Hepatocyte (in vitro differentiated cells): ENCODE measurements around the gene OLIG1. TPM values are rescaled to one million over a fixed set of nuclear protein-coding genes. Genes with fewer than 3 reads are reported as not detected.

Source experiments
- DNase-seq: peaks from one replicate; pipeline ENCODE4 v3.0.0-alpha.2; 2016; ENCODE audit warnings: low spot score
- H2AFZ ChIP-seq: fragments of 200-600 bp; sonication (generic); 2 replicates; pipeline ENCODE4 v1.6.0; 2016; ENCODE audit warnings: antibody characterized with exemption, mild to moderate bottlenecking
- H3K27ac ChIP-seq: fragments of 200-600 bp; sonication (generic); 2 replicates; pipeline ENCODE4 v1.5.1; 2016; ENCODE audit warnings: mild to moderate bottlenecking
- H3K27me3 ChIP-seq: fragments of 200-600 bp; sonication (generic); 2 replicates; pipeline ENCODE4 v1.6.1; 2016
- H3K36me3 ChIP-seq: fragments of 200-600 bp; sonication (generic); replicated peaks from 2 replicates; pipeline ENCODE4 v1.5.1; 2016; ENCODE audit warnings: low read depth; ENCODE audit not compliant: insufficient read depth
- H3K4me1 ChIP-seq: fragments of 200-600 bp; sonication (generic); 2 replicates; pipeline ENCODE4 v1.5.1; 2016; ENCODE audit warnings: mild to moderate bottlenecking, moderate library complexity; ENCODE audit not compliant: insufficient read depth
- H3K4me2 ChIP-seq: fragments of 200-600 bp; sonication (generic); 2 replicates; pipeline ENCODE4 v1.6.0; 2016
- H3K4me3 ChIP-seq: fragments of 200-600 bp; sonication (generic); 2 replicates; pipeline ENCODE4 v1.5.1; 2016; ENCODE audit warnings: mild to moderate bottlenecking
- H3K79me2 ChIP-seq: fragments of 200-600 bp; sonication (generic); 2 replicates; pipeline ENCODE4 v1.6.0; 2017; ENCODE audit warnings: mild to moderate bottlenecking
- H3K9me2 ChIP-seq: fragments of 200-600 bp; sonication (generic); replicated peaks from 2 replicates; pipeline ENCODE4 v1.6.0; 2017; ENCODE audit warnings: mild to moderate bottlenecking; ENCODE audit not compliant: insufficient read depth
- H3K9me3 ChIP-seq: fragments of 200-600 bp; sonication (generic); 2 replicates; pipeline ENCODE4 v1.5.1; 2016; ENCODE audit warnings: low read depth, mild to moderate bottlenecking
- H4K20me1 ChIP-seq: fragments of 200-600 bp; sonication (generic); 2 replicates; pipeline ENCODE4 v1.6.0; 2016; ENCODE audit warnings: mild to moderate bottlenecking; ENCODE audit not compliant: insufficient read depth, poor library complexity, severe bottlenecking
- CTCF ChIP-seq: fragments of 200-600 bp; sonication (generic); IDR thresholded peaks from 2 replicates; pipeline ENCODE4 v1.5.1; 2016; ENCODE audit warnings: antibody characterized with exemption, mild to moderate bottlenecking; ENCODE audit not compliant: poor library complexity
- EZH2 ChIP-seq: fragments of 200-600 bp; sonication (generic); IDR thresholded peaks from 2 replicates; pipeline ENCODE4 v1.6.1; 2016; ENCODE audit warnings: antibody characterized with exemption, mild to moderate bottlenecking, borderline replicate concordance
- EZH2phosphoT487 ChIP-seq: fragments of 200-600 bp; sonication (generic); IDR thresholded peaks from one replicate; pipeline ENCODE4 v1.6.1; 2018; ENCODE audit warnings: antibody characterized with exemption, mild to moderate bottlenecking, low read depth, moderate library complexity; ENCODE audit not compliant: unreplicated experiment, severe bottlenecking
- WGBS: methylation state at CpG from one replicate; pipeline ENCODE4 v1.1.6; 2016; ENCODE audit warnings: low lambda C conversion rate; ENCODE audit errors: missing lambda C conversion rate; 5-methylcytosine and 5-hydroxymethylcytosine counted together
- polyA plus RNA-seq: library from polyadenylated mRNA; unstranded; fragments of >200 nt; fragmentation: Nextera tagmentation; extraction: Ambion mirVana; gene quantifications from 2 replicates; pipeline ENCODE4 v1.2.1, GENCODE V29; 2016
- total RNA-seq: library from RNA; depleted of rRNA; stranded (reverse); fragments of >200 nt; gene quantifications from 2 replicates; pipeline ENCODE4 v1.2.3, GENCODE V29; 2014

Gene OLIG1
- total and polyA plus RNA-seq, 2 experiments from 2014 or later: not detected

- 93% methylated on average over 11 of the region's 11 CpGs for WGBS
Measured at GRCh38 chr21:33057385-33057940, 12.5 kb upstream of the OLIG1 start.

GRCh38 chr21:33058527-33058926 is 11.4 kb upstream of the OLIG1 start:
- no peak overlapping the region for H3K4me2 ChIP-seq
- 76% methylated on average over 6 of the region's 6 CpGs for WGBS
- no peak overlapping the region for H2AFZ ChIP-seq
- no peak for TF ChIP-seq EZH2
- no peak for TF ChIP-seq EZH2phosphoT487
- no peak for TF ChIP-seq CTCF
- peaks cover 35% of the 10 kb centered on the region for H3K27me3 ChIP-seq
- no peaks in the 10 kb centered on the region for H3K9me3 ChIP-seq
- no peaks in the 10 kb centered on the region for H3K36me3 ChIP-seq
- DNase-seq: no peak
- H3K79me2 ChIP-seq: no peaks in the 10 kb centered on the region
- no peaks in the 10 kb centered on the region for H3K9me2 ChIP-seq
- no peaks in the 10 kb centered on the region for H3K4me1 ChIP-seq
- H3K27ac ChIP-seq: no peak overlapping the region
- H4K20me1 ChIP-seq: no peaks in the 10 kb centered on the region
- H3K4me3 ChIP-seq: no peak overlapping the region

More at GRCh38 chr21:33057385-33057940, 12.5 kb upstream of the OLIG1 start:
- Histone ChIP-seq H2AFZ (no peak overlapping the region), H3K4me3 (no peak overlapping the region), H3K36me3 (no peaks in the 10 kb centered on the region), H3K27ac (no peak overlapping the region), H3K79me2 (no peaks in the 10 kb centered on the region), H3K4me1 (no peaks in the 10 kb centered on the region), H3K4me2 (no peak overlapping the region), H3K9me3 (no peaks in the 10 kb centered on the region), H3K27me3 (peaks cover 31% of the 10 kb centered on the region), H3K9me2 (no peaks in the 10 kb centered on the region), H4K20me1 (no peaks in the 10 kb centered on the region)
- TF ChIP-seq CTCF (no peak), EZH2 (no peak), EZH2phosphoT487 (no peak)
- DNase-seq: no peak

- Histone ChIP-seq H2AFZ (no peak overlapping the region), H3K4me1 (no peaks in the 10 kb centered on the region), H4K20me1 (no peaks in the 10 kb centered on the region), H3K9me2 (no peaks in the 10 kb centered on the region), H3K9me3 (no peaks in the 10 kb centered on the region), H3K4me2 (no peak overlapping the region), H3K4me3 (no peak overlapping the region), H3K27ac (no peak overlapping the region), H3K79me2 (no peaks in the 10 kb centered on the region), H3K27me3 (peaks cover 39% of the 10 kb centered on the region), H3K36me3 (no peaks in the 10 kb centered on the region)
- WGBS: 92% methylated on average over 6 of the region's 6 CpGs
- no peak for DNase-seq
- TF ChIP-seq EZH2 (no peak), CTCF (no peak), EZH2phosphoT487 (no peak)
Measured at GRCh38 chr21:33058957-33059356, 11.0 kb upstream of the OLIG1 start.
